Esophagus muscularis mucosa (tissue), 3 donors: ENCODE results near the gene IFT52.

ENCODE experiments used
- CTCF ChIP-seq, 3 experiments: fragments of 200-600 bp in 2 of 3; fragments of 450-650 bp in 1 of 3; sonication (generic) in 2 of 3; IDR thresholded peaks; one replicate each; pipeline ENCODE4 v1.5.1; 2017 to 2019; ENCODE audit warnings: antibody characterized with exemption in 3 of 3, mild to moderate bottlenecking in 2 of 3, moderate library complexity in 1 of 3
- POLR2A ChIP-seq: fragments of 450-650 bp; IDR thresholded peaks from one replicate; pipeline ENCODE4 v1.6.1; 2017; ENCODE audit warnings: antibody characterized with exemption, moderate library complexity, mild to moderate bottlenecking, low read depth

DNA sequence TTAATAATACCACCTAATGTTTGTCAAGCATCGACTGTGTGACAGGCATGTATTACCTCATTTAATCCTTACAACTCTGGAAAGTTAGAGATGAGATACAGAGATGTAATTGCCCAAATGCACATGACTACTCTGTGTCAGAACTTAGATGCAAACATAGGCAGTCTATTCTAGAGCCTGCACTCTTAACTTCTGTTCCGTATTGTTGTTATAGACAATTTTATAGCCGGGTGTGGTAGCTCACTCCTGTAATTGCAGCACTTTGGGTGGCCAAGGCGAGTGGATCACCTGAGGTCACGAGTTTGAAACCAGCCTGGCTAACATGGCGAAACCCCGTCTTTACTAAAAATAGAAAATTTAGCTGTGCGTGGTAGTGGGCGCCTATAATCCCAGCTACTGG is 15.0 kb downstream of the IFT52 start:
- TF ChIP-seq CTCF (IDR thresholded peaks at IDR 0.05): no peak
- no peak for TF ChIP-seq POLR2A
